Left renal cortex interstitium (tissue), 4 donors: ENCODE measurements around the gene CCDC192. TPM values are rescaled to one million over a fixed set of nuclear protein-coding genes. Genes with fewer than 3 reads are reported as not detected.
"Not testable (repeated sequence)": the region's sequence is repeated elsewhere in the genome, so short reads cannot be mapped to it uniquely, and the experiment has no call there.

Experiments
- DNase-seq, 4 donors: peaks; one replicate each; pipeline ENCODE4 v3.0.0-alpha.2; 2013; ENCODE audit warnings: low read depth in 4 of 4, low spot score in 2 of 4, missing footprints in 1 of 4
- polyA plus RNA-seq, 4 donors: library from polyadenylated mRNA; unstranded; fragments of 120-200 nt; gene quantifications; one replicate each; pipeline ENCODE4 v1.2.1, GENCODE V29; 2013; ENCODE audit not compliant: insufficient read length in 4 of 4

CCDC192 gene
- polyA plus RNA-seq, 4 donors: 0.51 to 1.5 (median 1.2) TPM

GRCh38 chr5:127839072-127839471, 135.9 kb downstream of the CCDC192 start:
- DNase-seq: no peak

- no peak for DNase-seq
These were observed 136.5 kb downstream of the CCDC192 start for GRCh38 chr5:127839496-127840197.

GRCh38 chr5:127840198-127840524, 137.0 kb downstream of the CCDC192 start:
- DNase-seq: no peak

GRCh38 chr5:127840809-127841208, 137.6 kb downstream of the CCDC192 start:
- no peak for DNase-seq

GRCh38 chr5:127844581-127845021, 141.4 kb downstream of the CCDC192 start:
- DNase-seq: no peak

- no peak for DNase-seq
These were observed 143.7 kb downstream of the CCDC192 start for GRCh38 chr5:127846884-127847283.

- not testable (repeated sequence) for DNase-seq
These were observed 144.4 kb downstream of the CCDC192 start for GRCh38 chr5:127847641-127848040.

GRCh38 chr5:127848098-127848497, 144.9 kb downstream of the CCDC192 start:
- DNase-seq: no peak

GRCh38 chr5:127849408-127849807, 146.2 kb downstream of the CCDC192 start:
- no peak for DNase-seq

- no peak for DNase-seq
These were observed 146.7 kb downstream of the CCDC192 start for GRCh38 chr5:127849891-127850290.

- no peak for DNase-seq
These were observed 148.8 kb downstream of the CCDC192 start for GRCh38 chr5:127851964-127852363.

GRCh38 chr5:127854520-127854919, 151.3 kb downstream of the CCDC192 start:
- no peak for DNase-seq

- no peak for DNase-seq
These were observed 153.1 kb downstream of the CCDC192 start for GRCh38 chr5:127856292-127856691.

- DNase-seq: no peak
These were observed 155.1 kb downstream of the CCDC192 start for GRCh38 chr5:127858116-127858784.

GRCh38 chr5:127860291-127860690, 157.1 kb downstream of the CCDC192 start:
- DNase-seq: no peak

- no peak for DNase-seq
These were observed 160.0 kb downstream of the CCDC192 start for GRCh38 chr5:127863161-127863560.

- no peak for DNase-seq
These were observed 160.6 kb downstream of the CCDC192 start for GRCh38 chr5:127863610-127864395.

GRCh38 chr5:127864511-127864910, 161.3 kb downstream of the CCDC192 start:
- DNase-seq: no peak

- no peak for DNase-seq
These were observed 162.1 kb downstream of the CCDC192 start for GRCh38 chr5:127865273-127865672.

GRCh38 chr5:127867022-127867783, 164.0 kb downstream of the CCDC192 start:
- no peak for DNase-seq

- no peak for DNase-seq
These were observed 167.7 kb downstream of the CCDC192 start for GRCh38 chr5:127870914-127871313.
